ENCODE measurements around the gene WAS.

Gene WAS

GRCh38 chrX:48714573-48714972 is 31.0 kb downstream of the WAS start:
- DNase-seq, result no peak

GRCh38 chrX:48715072-48715471 is 31.5 kb downstream of the WAS start:
- no peak for DNase-seq

- DNase-seq, result no peak
Observed at GRCh38 chrX:48715876-48716502, 32.4 kb downstream of the WAS start.

- DNase-seq, result no peak
Observed at GRCh38 chrX:48719958-48720357, 36.4 kb downstream of the WAS start.

GRCh38 chrX:48720577-48721250 is 37.1 kb downstream of the WAS start:
- no peak for DNase-seq

GRCh38 chrX:48721916-48722315 is 38.3 kb downstream of the WAS start:
- DNase-seq, result no peak

GRCh38 chrX:48726596-48726995 is 43.0 kb downstream of the WAS start:
- DNase-seq, result no peak

- no peak for DNase-seq
Observed at GRCh38 chrX:48728653-48729052, 45.1 kb downstream of the WAS start.

- DNase-seq, result no peak
Observed at GRCh38 chrX:48736303-48736702, 52.7 kb downstream of the WAS start.

- no peak for DNase-seq
Observed at GRCh38 chrX:48736878-48737212, 53.2 kb downstream of the WAS start.

- DNase-seq, result peak; percentile 98
Observed at GRCh38 chrX:48737213-48737938, 53.8 kb downstream of the WAS start.

GRCh38 chrX:48737940-48738339 is 54.3 kb downstream of the WAS start:
- no peak for DNase-seq
